IMR-90 (cell line): ENCODE measurements around the gene ERGIC2. TPM values are rescaled to one million over a fixed set of nuclear protein-coding genes. Genes with fewer than 3 reads are reported as not detected.
A peak's percentile ranks its signal among the peaks of the same experiment; 100 is the strongest.

Source experiments
- ATAC-seq: fragments of 200-7000 bp; cut with Tn5 transposase; 2 replicates; pipeline ENCODE4 v1.9.1; 2020; ENCODE audit warnings: low read depth, mild to moderate bottlenecking, moderate library complexity
- BruUV-seq: library from RNA; stranded (reverse); fragments of 400-500 nt; replicated peaks from 2 replicates; lab custom pipeline; 2021; lab: Mats Ljungman, UMichigan
- CTCF ChIA-PET: fragments of 300-600 bp; formaldehyde crosslinking; extraction: SDS; loops from one replicate; lab custom pipeline; 2021; ENCODE audit warnings: antibody characterized with exemption; lab: Yijun Ruan, JAX
- POLR2A ChIA-PET: fragments of 300-600 bp; sonication (Branson Sonifier 250); formaldehyde crosslinking; loops from one replicate; lab custom pipeline; 2022; ENCODE audit warnings: antibody characterized with exemption; ENCODE audit not compliant: unreplicated experiment; lab: Charles Lee
- DNase-seq: peaks from one replicate; pipeline ENCODE4 v3.0.0; 2013
- H2AFZ ChIP-seq: replicated peaks from 2 replicates; pipeline ENCODE3; 2013; ENCODE audit warnings: low read length, mild to moderate bottlenecking; ENCODE audit not compliant: poor library complexity
- H2AK5ac ChIP-seq: 2 replicates; pipeline ENCODE4 v1.6.1; 2013; ENCODE audit warnings: low read depth, low read length, inconsistent platforms
- H2AK9ac ChIP-seq: replicated peaks from 2 replicates; pipeline ENCODE3; 2013; ENCODE audit warnings: mild to moderate bottlenecking, low read depth, low read length, moderate library complexity; ENCODE audit not compliant: poor library complexity
- H2BK120ac ChIP-seq: 2 replicates; pipeline ENCODE4 v1.6.1; 2013; ENCODE audit warnings: low read depth, low read length, inconsistent platforms
- H2BK15ac ChIP-seq: 3 replicates; pipeline ENCODE4 v1.6.1; 2013; ENCODE audit warnings: low read depth, low read length, inconsistent platforms
- H2BK20ac ChIP-seq: 2 replicates; pipeline ENCODE4 v1.6.1; 2013; ENCODE audit warnings: low read depth, mild to moderate bottlenecking, inconsistent platforms, low read length, moderate library complexity
- H2BK5ac ChIP-seq: 2 replicates; pipeline ENCODE4 v1.6.1; 2013; ENCODE audit warnings: mild to moderate bottlenecking, low read depth, low read length, inconsistent platforms; ENCODE audit not compliant: poor library complexity, severe bottlenecking
- H3K14ac ChIP-seq: replicated peaks from 2 replicates; pipeline ENCODE4 v1.6.1; 2013; ENCODE audit warnings: low read depth, low read length, inconsistent platforms
- H3K18ac ChIP-seq: 2 replicates; pipeline ENCODE4 v1.6.1; 2013; ENCODE audit warnings: low read depth, low read length, control low read depth
- H3K23ac ChIP-seq: 2 replicates; pipeline ENCODE4 v1.6.1; 2013; ENCODE audit warnings: low read depth, low read length, inconsistent platforms
- H3K27ac ChIP-seq: 2 replicates; pipeline ENCODE4 v1.5.1; 2013; ENCODE audit warnings: mild to moderate bottlenecking, control low read depth, low read length; ENCODE audit not compliant: insufficient read depth
- H3K27me3 ChIP-seq: 2 replicates; pipeline ENCODE4 v1.6.1; 2013; ENCODE audit warnings: low read length; ENCODE audit not compliant: control insufficient read depth, insufficient read depth
- H3K36me3 ChIP-seq: 2 replicates; pipeline ENCODE4 v1.6.1; 2013; ENCODE audit warnings: low read length, mixed read lengths; ENCODE audit not compliant: control insufficient read depth, insufficient read depth
- H3K4ac ChIP-seq: 2 replicates; pipeline ENCODE4 v1.6.1; 2013; ENCODE audit warnings: low read depth, low read length, inconsistent platforms
- H3K4me1 ChIP-seq: 2 replicates; pipeline ENCODE4 v1.6.1; 2013; ENCODE audit warnings: low read length, mixed read lengths; ENCODE audit not compliant: control insufficient read depth, insufficient read depth
- H3K4me2 ChIP-seq: 2 replicates; pipeline ENCODE4 v1.6.1; 2013; ENCODE audit warnings: low read depth, mild to moderate bottlenecking, control low read depth, low read length, moderate library complexity
- H3K4me3 ChIP-seq: 2 replicates; pipeline ENCODE4 v1.5.1; 2013; ENCODE audit warnings: low read depth, mild to moderate bottlenecking, control low read depth, low read length, moderate library complexity; ENCODE audit not compliant: insufficient read depth
- H3K56ac ChIP-seq: 2 replicates; pipeline ENCODE4 v1.6.1; 2013; ENCODE audit warnings: low read length, inconsistent platforms; ENCODE audit not compliant: insufficient read depth; ENCODE audit errors: extremely low read depth
- H3K79me1 ChIP-seq, 2 experiments: 2 replicates each; pipeline ENCODE4 v1.6.1; 2013; ENCODE audit warnings: low read length in 2 of 2, inconsistent platforms in 1 of 2, low read depth in 1 of 2
- H3K9ac ChIP-seq: 2 replicates; pipeline ENCODE4 v1.6.1; 2013; ENCODE audit warnings: low read depth, low read length, control low read depth
- H3K9me1 ChIP-seq: 2 replicates; pipeline ENCODE4 v1.6.1; 2013; ENCODE audit warnings: low read length, inconsistent platforms; ENCODE audit not compliant: insufficient read depth
- H3K9me3 ChIP-seq: 2 replicates; pipeline ENCODE4 v1.6.1; 2013; ENCODE audit warnings: low read length; ENCODE audit not compliant: control insufficient read depth, insufficient read depth
- H4K20me1 ChIP-seq: 2 replicates; pipeline ENCODE4 v1.6.1; 2013; ENCODE audit warnings: low read length, inconsistent platforms; ENCODE audit not compliant: insufficient read depth
- H4K5ac ChIP-seq: 2 replicates; pipeline ENCODE4 v1.6.1; 2013; ENCODE audit warnings: mild to moderate bottlenecking, low read depth, low read length, control low read depth
- H4K8ac ChIP-seq, 2 experiments: 2 replicates each; pipeline ENCODE4 v1.6.1; 2013; ENCODE audit warnings: low read depth in 2 of 2, low read length in 2 of 2, control low read depth in 1 of 2, inconsistent platforms in 1 of 2
- H4K91ac ChIP-seq: 2 replicates; pipeline ENCODE4 v1.6.1; 2013; ENCODE audit warnings: low read depth, low read length, inconsistent platforms; ENCODE audit not compliant: insufficient read depth
- BHLHE40 ChIP-seq: fragments of 150-350 bp; IDR thresholded peaks from 2 replicates; pipeline ENCODE4 v1.6.1; 2016; ENCODE audit warnings: mild to moderate bottlenecking, low read depth, low read length
- CTCF ChIP-seq: conservative IDR thresholded peaks from 2 replicates; pipeline ENCODE4 v1.5.1; 2012; ENCODE audit warnings: mild to moderate bottlenecking, low read depth, low read length, improper control_type of control experiment
- MAFK ChIP-seq: IDR thresholded peaks from 2 replicates; pipeline ENCODE4 v1.6.1; 2012; ENCODE audit warnings: low read depth, low read length, improper control_type of control experiment
- MAZ ChIP-seq: IDR thresholded peaks from 2 replicates; pipeline ENCODE4 v1.6.1; 2012; ENCODE audit warnings: low read depth, mild to moderate bottlenecking, low read length, improper control_type of control experiment, moderate library complexity, borderline replicate concordance
- MXI1 ChIP-seq: IDR thresholded peaks from 2 replicates; pipeline ENCODE4 v1.6.1; 2012; ENCODE audit warnings: low read depth, mild to moderate bottlenecking, low read length, moderate library complexity, borderline replicate concordance
- NFE2L2 ChIP-seq: fragments of 150-350 bp; IDR thresholded peaks from 2 replicates; pipeline ENCODE4 v1.6.1; 2016; ENCODE audit warnings: low read depth, mild to moderate bottlenecking, low read length
- POLR2A ChIP-seq: IDR thresholded peaks from 2 replicates; pipeline ENCODE4 v1.6.1; 2012; ENCODE audit warnings: mild to moderate bottlenecking, low read depth, low read length
- RAD21 ChIP-seq: IDR thresholded peaks from 2 replicates; pipeline ENCODE4 v1.6.1; 2012; ENCODE audit warnings: low read length, improper control_type of control experiment
- RCOR1 ChIP-seq: IDR thresholded peaks from 2 replicates; pipeline ENCODE4 v1.6.1; 2012; ENCODE audit warnings: mild to moderate bottlenecking, low read length, improper control_type of control experiment; ENCODE audit not compliant: insufficient replicate concordance
- SMC3 ChIP-seq: fragments of 150-350 bp; IDR thresholded peaks from 2 replicates; pipeline ENCODE4 v1.6.1; 2016; ENCODE audit warnings: low read depth, mild to moderate bottlenecking, antibody characterized with exemption, low read length, moderate library complexity
- USF2 ChIP-seq: fragments of 150-350 bp; IDR thresholded peaks from 2 replicates; pipeline ENCODE4 v1.6.1; 2017; ENCODE audit warnings: mild to moderate bottlenecking, antibody characterized with exemption, low read length, low read depth
- WGBS, 2 experiments: methylation state at CpG; one replicate each; pipeline versions ENCODE4 v1.1.5 to v1.1.7; 2013; ENCODE audit warnings: missing lambda C conversion rate in 2 of 2; ENCODE audit not compliant: insufficient read length in 1 of 2; ENCODE audit errors: extremely low coverage in 2 of 2; 5-methylcytosine and 5-hydroxymethylcytosine counted together
- dilution Hi-C: fragments of 300-500 bp; cut with HindIII; formaldehyde crosslinking; loops from one replicate; pipeline ENCODE4 v1.14.3; 2018; ENCODE audit warnings: low sequenced_read_pairs; ENCODE audit not compliant: unreplicated experiment
- in situ Hi-C: fragments of 300-500 bp; cut with MboI; formaldehyde crosslinking; loops from 3 replicates; pipeline ENCODE4 v1.14.3; 2019; ENCODE audit warnings: low sequenced_read_pairs, inconsistent platforms, mixed read lengths
- intact Hi-C: fragments of 100-400 bp; cut with micrococcal nuclease; formaldehyde crosslinking; loops from 2 replicates; pipeline ENCODE4 v1.10.0; 2022
- polyA plus RNA-seq, 3 experiments: library from polyadenylated mRNA; depleted of rRNA; stranded (reverse); fragments of >200 nt; gene quantifications; 2 replicates each; pipeline ENCODE4 v1.2.3, GENCODE V29; 2012; ENCODE audit warnings: low replicate concordance in 1 of 3
- total RNA-seq: library from RNA; depleted of rRNA; stranded (reverse); fragments of >200 nt; gene quantifications from 2 replicates; pipeline ENCODE4 v1.2.3, GENCODE V29; 2012

The ERGIC2 gene
- total and polyA plus RNA-seq, 2 of the 4 experiments (the other 2 are of a cell fraction) = 41.0 to 45.3 TPM

- TF ChIP-seq POLR2A (peak; percentile 69), MXI1 (peak; percentile 60; the same call in 1 of the 2 replicates), RCOR1 (no peak), SMC3 (no peak), BHLHE40 (no peak), MAFK (no peak)
Observed at GRCh38 chr12:29380536-29381523, at the start of gene ERGIC2 (continued).

GRCh38 chr12:29430716-29431044, 49.7 kb upstream of the ERGIC2 start:
- dilution Hi-C loops = no loop called here
- Histone ChIP-seq H3K9me1 (no peaks in the 10 kb centered on the region), H3K27ac (no peak overlapping the region), H2BK120ac (no peak overlapping the region), H2AFZ (no peak overlapping the region), H3K14ac (no peak overlapping the region), H3K9me3 (no peaks in the 10 kb centered on the region), H2BK20ac (no peak overlapping the region), H3K27me3 (no peaks in the 10 kb centered on the region), H2BK15ac (no peak overlapping the region; the same call in 2 of the 3 replicates), H4K20me1 (no peaks in the 10 kb centered on the region), H3K18ac (no peak overlapping the region), H3K9ac (no peak overlapping the region), H3K4ac (no peak overlapping the region), H4K8ac (no peak overlapping the region), H2BK5ac (no peak overlapping the region), H2AK5ac (no peak overlapping the region), H3K4me3 (no peak overlapping the region), H3K4me2 (no peak overlapping the region), H4K5ac (no peak overlapping the region), H2AK9ac (no peak overlapping the region), H3K4me1 (no peaks in the 10 kb centered on the region), H3K56ac (no peak overlapping the region), H4K91ac (no peak overlapping the region), H3K79me1 (no peaks in the 10 kb centered on the region), H3K23ac (no peak overlapping the region), H3K36me3 (no peaks in the 10 kb centered on the region)
- POLR2A ChIA-PET = no interaction called here
- no TSS peak for BruUV-seq
- ATAC-seq (no peak), DNase-seq (no peak)
- CTCF ChIA-PET = no interaction called here
- no CpG with 5 or more reads among the region's 2 CpGs for WGBS, 2 experiments
- in situ Hi-C loops = no loop called here
- intact Hi-C loops = no loop called here
- TF ChIP-seq SMC3 (no peak), NFE2L2 (no peak), RAD21 (no peak), RCOR1 (no peak), MXI1 (no peak), USF2 (no peak), CTCF (no peak), POLR2A (no peak), BHLHE40 (no peak), MAZ (no peak)
